Fibroblast of skin of back (primary cell): ENCODE results near the gene MNX1.

Source experiments
- DNase-seq: peaks from one replicate; pipeline ENCODE4 v3.0.0-alpha.2; 2013

Gene MNX1

DNA sequence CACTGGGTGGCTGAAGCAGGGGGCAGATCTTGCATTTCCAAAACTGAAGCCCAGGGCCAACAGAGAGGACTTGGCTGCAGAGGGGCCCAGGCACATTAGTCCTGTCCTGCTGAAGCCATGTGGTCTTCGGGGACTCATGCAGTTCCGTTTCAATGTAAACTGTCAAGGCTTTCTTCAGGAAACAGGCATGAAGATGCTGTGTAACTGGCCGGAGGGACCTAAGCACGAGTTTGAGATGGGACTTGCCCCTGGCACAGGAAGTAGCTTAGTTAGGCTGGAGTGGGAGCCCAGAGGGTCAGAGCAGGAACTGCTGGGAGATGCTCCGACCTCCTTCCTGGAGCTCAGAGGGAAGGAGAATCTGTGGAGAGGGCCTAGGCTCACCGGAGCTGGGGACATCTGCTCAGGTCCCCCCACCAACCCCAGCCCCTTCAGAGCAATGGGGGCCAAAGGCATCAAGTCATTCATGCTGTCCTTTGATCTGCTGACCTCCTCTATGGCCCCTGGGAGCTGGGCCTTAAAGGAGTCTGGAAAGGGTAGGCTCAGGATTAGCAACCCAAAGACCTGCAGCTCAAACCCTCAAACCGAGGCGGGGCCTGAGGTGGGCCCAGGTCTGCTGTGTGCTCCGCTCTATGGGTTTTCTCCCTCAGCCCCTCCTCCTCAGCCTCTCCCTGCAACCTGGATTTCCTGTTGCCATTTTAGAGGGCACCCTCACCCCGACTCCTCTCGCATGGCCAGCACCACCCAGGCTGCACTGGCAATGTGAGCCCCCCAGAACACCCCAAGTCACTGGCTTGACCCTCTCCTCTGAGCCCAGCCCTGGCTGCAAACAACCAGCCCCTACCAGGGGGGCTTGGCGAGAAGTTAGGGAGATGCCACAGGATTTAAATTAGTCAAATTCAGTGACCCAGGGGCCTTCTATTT, 4.4 kb upstream of the MNX1 start:
- no peak for DNase-seq

GRCh38 chr7:157013602-157014549, 3.4 kb upstream of the MNX1 start:
- DNase-seq = no peak

DNA sequence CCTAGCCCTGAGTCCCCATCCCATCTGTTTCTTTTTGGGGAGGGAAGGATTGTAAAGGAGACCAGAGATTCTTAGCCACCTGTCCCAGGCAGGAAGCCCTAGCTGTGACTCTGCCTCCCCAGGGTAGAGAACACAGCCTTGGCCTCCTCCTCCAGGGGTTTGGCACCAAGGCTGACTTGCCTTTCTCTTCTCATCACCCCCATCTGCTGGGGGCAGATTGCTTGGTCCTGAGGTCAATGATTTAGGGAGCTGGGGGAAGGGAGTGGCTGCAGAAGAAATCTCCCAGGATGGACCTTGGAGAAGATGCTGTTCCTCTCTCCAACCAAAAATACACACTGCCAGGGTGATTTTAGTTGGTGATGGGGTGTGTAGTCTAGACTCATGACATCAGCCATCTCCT, 2.6 kb upstream of the MNX1 start:
- no peak for DNase-seq

DNA sequence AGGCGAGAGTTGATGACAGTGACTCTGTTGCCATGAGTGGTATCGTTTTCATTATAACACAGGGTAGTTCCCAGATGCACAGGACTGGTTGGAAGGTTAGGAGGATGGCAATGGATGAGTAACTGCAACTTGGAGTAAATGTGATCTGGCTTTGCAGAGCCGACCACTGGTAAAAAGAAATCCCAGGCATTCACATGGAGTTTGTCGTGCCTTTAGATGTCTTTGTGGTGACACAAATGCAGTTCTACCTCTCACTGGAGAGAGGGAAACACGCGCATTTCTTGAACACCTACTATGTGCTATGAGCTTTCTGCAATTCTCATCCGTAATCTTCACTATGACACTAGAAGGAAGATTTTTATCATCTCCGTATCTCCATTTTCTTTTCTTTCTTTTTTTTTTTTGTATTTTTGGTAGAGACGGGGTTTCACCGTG, 1.7 kb upstream of the MNX1 start:
- DNase-seq = no peak

DNA sequence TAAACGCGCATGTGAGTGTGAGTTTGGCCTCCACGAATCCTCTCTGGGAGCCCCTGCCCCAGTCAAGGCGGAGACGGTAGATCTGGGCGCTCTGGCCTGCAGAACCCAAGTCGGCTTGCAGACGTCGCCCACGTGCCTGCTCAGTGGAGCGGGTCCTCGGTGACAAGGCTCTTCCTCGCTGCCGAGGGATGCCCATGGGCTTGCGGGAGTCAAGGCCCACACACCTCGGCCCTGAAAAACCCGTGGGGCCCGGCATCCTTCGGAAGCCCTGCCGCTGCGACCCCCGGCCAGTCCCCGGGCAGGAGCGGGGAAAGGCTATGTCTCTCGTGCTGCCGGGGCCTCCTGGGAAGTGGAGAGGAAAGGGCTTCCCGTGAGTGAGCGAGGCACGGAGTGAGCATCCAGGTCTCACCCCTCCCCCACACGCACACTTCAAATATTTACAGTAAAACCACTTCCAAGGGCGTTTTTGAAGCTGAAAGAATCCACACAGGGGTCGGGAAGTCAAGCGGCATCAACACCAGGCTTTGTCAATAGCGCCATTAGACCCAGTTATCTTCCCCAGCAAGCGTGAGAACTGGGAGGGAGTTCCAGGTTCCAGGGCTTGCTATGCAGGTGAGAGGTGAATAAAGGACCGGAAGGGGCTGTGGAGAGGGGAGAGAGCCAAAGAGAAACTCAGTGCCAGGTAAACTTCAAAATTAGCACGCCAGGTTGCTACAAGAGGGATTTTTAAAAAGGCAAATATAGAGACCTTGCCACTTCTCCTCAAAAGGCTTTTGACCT, 1.1 kb upstream of the MNX1 start:
- DNase-seq = no peak

- DNase-seq = no peak
These were observed 480 bp downstream of the MNX1 start for GRCh38 chr7:157009778-157010587.

DNA sequence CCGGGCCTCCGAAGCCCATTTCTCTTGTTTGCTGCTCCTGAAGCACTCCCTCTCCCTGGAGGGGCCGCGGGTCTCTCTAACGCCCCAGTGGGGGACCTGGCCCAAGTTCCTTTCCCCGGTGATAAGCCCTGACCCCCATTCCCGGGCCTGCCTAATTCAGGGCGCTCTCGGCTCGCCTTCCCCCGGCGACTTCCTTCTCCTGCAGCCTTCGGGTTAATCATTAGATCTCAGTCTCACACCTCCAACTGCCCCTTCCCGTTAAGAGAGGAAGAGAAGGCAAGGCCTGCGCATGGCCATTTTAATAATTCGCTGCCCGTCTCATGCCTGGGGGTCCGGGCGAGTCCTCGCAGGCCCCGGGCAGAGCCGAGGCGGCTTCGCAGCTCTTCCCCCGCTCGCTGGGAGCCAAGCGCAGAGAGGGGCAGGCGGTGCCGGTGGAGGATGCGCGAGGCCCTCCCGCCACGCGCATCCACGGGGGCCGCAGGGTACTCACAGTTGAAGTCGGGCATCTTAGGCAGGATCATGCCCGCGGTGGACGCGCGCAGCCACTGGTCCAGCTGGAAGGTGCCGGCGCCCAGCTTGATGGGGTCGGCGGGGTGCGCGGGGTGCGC, 1.2 kb downstream of the MNX1 start:
- no peak for DNase-seq

DNA sequence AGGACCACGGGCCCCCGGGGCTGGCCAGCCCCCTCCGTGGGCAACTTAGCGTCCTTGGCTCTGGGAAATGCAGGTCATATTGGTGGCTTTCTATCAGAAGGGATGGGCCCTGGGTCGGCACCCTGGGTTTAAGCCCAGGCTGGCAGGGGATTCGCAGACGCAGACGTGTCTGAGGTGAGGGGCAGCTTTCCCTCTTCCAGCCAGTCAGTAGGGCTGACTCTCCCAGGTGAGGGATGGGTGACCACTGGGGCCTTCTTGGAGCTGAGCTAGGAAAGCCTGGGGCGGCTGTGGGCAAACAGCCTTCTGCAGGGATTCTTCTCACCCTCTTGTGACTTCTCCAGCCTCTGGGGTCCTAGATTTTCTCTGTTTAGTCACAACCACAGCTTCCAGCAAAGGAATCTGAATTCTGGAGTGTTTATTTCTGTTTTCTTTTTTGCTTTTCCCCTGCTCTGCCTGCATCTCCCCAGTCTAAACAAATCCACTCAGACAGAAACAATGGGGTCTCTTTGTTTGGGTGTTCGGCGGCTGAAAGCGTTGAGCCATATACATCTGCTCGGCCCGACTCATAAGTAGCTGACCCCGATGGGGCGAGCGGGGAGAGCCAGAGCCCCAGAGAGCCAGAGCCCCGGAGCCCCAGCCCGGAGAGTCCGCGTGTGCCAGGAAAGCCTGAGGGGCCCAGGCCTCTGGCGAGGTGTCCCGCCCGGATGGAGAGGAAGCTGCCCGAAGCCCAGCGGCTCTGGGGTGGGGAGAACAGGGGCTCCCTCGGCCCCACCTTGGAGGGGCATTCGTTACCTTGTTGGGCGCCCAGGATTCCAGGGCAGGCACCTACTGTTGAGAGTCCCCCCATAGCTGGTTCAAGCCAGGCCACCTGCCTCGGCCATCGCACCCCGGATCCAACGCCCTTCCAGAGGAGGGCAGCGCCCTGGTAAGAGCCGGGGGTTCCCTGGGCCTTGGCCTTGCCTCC, 2.0 kb downstream of the MNX1 start:
- DNase-seq = no peak

GRCh38 chr7:157007470-157008066, 2.9 kb downstream of the MNX1 start:
- no peak for DNase-seq

GRCh38 chr7:157006829-157007469, 3.5 kb downstream of the MNX1 start:
- no peak for DNase-seq

DNA sequence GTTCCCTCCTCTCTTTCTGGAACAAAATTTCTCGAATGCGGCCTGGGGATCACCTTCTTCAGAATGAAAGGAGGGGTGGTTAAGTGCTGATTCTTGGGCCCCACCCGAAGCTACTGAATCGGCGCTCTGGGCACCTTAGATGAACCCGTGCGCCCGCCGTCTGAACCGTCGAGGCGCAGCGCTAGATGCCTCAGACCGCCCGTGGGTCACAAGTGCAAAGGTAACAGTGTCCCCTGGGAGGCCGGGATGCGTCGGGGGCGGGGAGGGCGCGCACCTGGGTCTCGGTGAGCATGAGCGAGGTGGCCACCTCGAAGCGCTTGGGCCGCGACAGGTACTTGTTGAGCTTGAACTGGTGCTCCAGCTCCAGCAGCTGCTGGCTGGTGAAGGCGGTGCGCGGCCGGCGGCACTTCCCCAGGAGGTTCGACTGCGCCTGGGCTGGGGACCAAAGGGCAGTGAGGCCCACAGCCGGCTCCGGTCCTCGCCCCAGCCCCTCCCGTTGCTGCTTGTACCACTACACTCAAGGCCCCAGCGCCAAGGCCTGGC, 4.2 kb downstream of the MNX1 start:
- no peak for DNase-seq

DNA sequence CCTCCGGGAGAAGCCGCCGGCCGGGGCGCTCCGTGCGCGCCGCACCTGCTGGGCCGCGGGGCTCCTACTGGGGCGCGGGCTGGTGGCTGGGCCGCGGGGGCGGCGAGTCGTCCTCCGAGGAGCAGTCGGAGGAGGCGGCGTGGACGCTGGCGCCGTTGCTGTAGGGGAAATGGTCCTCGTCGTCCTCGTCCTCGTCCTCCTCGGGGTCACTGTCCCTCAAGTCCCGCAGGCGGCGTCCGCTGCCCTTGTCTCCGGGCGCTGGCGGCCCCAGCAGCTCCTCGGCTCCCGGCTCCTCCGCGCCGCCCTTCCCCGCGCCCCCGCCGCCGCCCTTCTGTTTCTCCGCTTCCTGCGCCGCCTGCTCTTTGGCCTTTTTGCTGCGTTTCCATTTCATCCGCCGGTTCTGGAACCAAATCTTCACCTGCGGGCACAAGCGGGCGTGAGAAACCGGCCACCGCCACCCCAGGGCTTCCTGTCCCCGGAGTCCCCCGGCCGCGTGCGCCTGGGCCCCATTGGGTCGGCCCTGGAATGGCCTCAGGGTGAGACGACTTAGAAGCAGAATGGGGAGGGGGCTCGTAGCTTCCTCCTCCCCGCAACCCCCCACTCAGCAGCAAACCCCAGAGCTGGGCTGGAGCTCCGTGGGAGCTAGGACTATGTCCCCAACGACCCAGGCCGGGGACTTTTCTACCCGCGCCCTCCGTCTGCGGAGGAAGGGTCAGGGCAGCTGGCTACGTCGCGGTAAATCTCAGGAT, 4.8 kb downstream of the MNX1 start:
- DNase-seq = no peak

- DNase-seq = no peak
These were observed 5.7 kb downstream of the MNX1 start for GRCh38 chr7:157004521-157005455.

GRCh38 chr7:157003756-157004520, 6.5 kb downstream of the MNX1 start:
- peak; percentile 14 for DNase-seq

GRCh38 chr7:157003445-157003755, 7.1 kb downstream of the MNX1 start:
- no peak for DNase-seq

- no peak for DNase-seq
These were observed 7.5 kb downstream of the MNX1 start for GRCh38 chr7:157002819-157003421.
